GM21717 (cell line): ENCODE measurements around the gene EXOC8.

ENCODE experiments used
- ATAC-seq: cut with Tn5 transposase; IDR thresholded peaks from one replicate; pipeline ENCODE4 v1.9.1; 2021; ENCODE audit warnings: mild to moderate bottlenecking, moderate library complexity; ENCODE audit not compliant: unreplicated experiment

EXOC8 gene

DNA sequence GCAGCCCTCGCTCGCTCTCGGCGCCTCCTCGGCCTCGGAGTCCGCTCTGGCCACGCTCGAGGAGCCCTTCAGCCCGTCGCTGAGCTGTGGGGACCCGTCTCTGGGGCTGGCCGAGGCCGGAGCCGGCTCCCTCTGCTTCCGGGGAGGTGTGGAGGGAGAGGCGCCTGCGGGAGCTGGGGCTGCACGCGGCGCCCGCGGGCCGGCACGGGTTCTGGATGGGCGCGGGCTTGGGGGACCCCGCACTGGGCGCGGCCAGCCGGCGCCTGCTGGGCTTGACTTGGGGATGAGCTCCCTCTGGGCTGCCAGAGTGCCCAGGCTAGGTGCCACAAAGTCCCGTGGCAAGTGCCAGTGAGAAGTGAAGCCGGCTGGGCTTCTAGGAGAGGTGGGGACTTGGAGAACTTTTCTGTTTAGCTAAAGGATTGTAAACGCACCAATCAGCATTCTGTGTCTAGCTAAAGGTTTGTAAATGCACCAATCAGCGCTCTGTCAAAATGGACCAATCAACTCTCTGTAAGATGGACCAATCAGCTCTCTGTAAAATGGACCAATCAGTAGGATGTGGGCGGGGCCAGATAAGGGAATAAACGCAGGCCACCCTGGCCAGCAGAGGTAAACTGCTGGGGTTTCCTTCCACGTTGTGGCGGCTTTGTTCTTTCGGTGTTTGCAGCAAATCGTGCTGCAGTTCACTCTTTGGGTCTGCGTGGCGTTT, 20.2 kb downstream of the EXOC8 start:
- no peak for ATAC-seq

DNA sequence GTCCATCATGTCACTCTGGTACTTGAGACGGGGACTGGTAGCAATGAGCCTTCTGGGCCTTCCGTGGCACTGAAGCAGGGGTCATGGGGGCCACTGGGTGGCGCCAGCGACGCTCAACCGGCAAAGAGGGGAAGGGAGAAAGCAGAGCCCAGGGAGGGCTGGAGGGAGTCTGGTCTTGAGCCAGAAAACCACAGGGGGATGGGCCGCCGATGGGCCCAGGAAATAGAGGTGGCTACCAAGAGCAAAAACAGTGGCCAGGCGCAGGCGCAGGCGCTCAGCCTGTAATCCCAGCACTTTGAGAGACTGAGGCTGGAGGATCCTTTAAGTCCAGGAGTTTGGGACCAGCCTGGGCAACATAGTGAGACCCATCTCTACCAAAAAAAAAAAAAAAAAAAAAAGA, 21.8 kb downstream of the EXOC8 start:
- ATAC-seq = peak; percentile 89

DNA sequence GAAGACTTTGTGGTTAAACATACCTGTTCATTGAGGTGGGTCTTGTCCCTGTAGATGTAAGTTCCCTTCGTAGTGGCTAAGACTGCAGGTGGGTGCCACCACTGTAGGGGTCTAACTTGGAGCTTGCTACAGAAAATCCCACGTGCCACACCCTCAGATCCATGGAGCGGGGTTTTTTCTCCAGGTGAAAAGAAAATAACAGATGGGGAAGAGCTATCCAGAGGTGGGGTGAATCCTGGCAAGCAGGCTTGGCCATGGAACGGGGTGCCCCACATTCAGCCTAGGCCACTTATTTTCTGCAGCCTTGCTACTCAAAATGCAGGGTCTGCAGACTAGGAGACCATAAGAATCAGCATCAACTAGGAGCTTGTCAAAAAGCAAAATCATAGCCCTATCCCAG, 24.0 kb downstream of the EXOC8 start:
- ATAC-seq = no peak

DNA sequence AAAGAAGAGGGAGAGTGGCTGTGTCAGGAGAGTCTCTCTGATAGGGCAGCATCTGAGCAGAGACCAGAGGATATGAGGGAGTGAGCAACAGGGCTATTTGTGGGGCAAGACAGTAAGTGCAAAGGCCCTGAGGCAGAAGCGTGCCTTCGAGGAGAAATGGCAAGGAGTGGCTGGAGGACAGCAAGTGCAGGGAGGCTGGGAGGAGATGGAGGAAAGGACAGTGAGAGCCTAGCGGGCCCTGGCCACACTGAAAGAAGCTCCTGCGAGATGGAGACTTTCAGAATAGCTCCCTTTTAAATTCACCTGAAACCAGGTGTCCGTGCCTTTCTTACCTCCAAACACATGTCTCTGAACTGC, 25.2 kb downstream of the EXOC8 start:
- ATAC-seq = no peak

DNA sequence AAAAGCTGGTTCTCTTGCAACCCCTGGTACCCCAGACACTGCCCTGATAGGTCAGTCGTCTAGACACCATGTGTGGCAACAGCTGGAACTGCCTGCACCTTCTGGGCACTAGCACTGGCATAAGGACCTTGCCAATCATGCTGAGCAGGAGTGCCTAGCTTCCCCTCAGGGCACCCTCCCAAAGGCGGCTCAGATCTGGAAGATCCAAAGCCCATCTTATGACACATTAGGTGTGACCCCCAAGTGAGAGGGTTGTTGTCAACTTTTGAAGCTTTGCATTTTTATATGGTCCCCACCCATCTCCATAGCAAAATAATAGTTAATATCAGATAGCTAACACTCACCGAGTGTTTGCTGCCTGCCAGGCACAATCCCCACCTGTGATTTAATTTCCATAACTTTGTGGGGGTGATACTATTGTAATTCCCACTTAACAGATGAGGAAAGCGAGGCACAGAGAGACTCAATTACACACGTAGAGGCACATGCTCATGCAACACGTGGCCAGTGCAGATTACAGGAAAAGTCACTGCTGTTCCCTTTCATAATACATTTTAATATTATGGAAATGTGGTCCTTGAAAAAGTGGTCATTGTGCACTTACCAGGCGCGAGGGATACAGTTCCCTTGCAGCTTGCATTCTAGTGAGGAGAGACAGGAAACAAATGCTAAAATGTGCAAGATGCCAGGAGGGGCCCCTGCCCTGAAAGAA, 25.8 kb downstream of the EXOC8 start:
- no peak for ATAC-seq

DNA sequence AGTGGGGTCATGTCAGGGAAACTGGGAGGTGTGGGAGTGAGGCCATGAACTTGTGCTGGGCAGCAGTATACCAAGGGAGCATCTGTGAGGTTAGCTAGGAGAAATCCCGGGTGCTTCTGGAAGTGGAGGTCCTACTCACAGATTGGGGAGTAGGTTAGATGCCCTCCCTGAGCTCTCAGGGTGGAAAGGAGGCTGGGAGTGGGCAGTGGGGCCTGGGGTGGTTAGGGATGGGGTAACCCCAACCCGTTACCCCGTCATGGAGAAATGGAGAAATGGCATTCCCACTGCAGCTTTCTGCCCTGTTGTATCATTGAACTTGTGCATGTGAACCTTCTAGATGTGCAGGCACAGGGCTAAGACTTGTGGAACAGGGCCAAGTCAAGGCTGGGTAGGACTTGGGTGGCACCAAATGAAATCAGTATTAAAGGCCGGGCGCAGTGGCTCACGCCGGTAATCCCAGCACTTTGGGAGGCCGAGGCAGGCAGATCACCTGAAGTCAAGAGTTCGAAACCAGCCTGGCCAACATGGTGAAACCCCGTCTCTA, 27.2 kb downstream of the EXOC8 start:
- no peak for ATAC-seq

DNA sequence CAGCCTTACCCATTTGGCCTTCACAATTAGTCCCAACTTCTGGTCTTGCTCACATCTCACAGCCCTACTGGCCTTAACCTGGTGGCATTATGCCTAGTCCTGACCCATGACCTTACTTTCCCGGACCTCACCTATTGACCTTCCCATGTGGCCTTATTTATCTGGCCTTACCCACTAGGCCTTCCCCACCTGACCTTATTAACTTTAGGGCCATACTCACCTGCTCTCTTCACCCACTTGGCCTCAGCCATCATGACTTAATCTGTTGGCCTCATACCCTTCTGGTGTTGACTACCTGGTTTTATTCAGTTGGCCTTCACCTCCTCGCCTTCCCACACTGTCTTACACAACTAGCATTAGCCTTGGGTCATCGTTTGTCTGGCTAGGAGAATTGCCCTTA, 35.7 kb downstream of the EXOC8 start:
- ATAC-seq = no peak

DNA sequence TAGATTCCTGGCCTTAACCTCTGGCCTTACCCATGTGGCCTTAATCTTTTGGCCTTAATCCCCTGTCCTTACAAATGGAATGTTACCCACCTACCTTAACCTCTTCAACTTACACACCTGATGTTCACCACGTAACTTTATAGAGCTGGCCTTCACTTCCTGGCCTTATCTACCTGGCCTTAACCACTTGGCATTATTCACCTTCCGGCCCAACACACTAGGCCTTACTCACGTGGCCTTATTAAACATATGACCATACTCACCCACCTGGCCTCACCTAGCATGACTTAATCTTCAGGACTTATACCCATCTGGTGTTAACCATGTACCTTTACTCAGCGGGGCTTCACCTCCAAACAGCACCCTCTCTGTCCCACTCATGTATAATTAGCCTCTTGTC, 41.7 kb downstream of the EXOC8 start:
- ATAC-seq = no peak

DNA sequence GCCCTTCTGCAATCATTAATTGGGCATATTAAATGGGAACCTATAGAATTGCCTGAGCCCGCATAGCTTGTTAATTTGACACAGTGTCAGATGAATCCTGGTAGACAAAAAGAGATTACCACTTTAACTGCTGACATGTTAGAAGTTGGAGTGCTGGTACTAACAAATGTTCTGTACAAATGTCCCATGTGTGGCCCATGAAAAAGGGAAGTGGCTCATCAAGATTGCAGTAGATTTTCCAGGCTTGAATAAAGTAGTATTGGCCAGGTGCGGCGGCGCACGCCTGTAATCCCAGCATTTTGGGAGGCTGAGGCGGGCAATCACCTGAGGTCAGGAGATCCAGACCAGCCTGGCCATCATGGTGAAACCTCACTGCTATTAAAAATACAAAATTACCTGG, 51.0 kb downstream of the EXOC8 start:
- no peak for ATAC-seq

DNA sequence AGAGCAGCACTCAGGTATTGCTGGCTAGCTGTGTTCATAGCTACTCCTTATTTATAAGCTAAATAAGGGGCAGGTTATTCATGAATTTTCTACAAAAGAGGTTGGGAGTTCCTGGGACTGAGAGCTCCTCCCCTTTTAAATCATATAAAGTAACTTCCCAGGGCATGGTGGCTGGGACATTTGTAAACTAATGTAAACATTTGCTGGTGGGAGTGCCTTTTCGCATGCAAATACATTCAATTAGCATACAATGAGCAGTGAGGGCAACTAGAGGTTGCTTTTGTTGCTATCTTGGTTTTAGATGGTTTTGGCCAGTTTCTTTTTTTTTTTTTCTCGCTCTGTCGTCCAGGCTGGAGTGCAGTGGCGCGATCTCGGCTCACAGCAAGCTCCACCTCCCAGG, 53.2 kb downstream of the EXOC8 start:
- no peak for ATAC-seq
